ENCODE results near the gene ARF4. TPM values are rescaled to one million over a fixed set of nuclear protein-coding genes. Genes with fewer than 3 reads are reported as not detected.

Gene ARF4
- total RNA-seq, 1 experiment from 2014 or later: 112 TPM

DNA sequence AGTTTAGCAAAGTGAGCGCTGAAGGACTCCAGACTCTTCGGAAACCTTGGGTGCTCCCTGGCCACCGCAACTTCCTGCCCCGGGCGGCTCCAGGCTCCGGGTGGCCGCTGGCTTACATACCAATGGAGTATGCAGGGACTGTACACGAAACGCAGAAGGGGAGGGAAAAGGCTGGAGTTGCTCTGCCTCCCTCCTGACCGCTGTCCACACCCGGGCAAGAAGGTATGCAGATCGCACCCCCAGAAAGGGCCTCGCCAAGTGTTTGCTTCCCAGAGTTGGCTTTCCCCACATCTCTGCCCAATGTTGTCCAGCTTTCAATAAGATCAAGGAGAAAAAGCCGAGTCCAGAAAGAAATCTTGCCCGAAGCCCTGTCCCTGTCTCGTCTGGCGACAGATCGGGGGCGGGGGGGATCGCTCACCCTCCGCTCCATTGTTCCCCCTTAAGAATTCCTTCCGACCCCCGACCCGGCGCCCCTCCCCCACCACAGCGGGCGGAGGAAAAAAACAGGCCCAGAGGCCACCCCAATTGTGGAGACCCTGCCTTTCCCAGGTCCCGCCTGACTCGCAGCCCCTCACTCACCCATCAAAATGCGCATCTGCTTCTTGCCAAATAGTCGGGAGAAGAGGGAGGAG lies 533 bp downstream of the ARF4 start:
- Histone ChIP-seq H3K4me1 (ENCODE audit: control insufficient read depth in 1 of 2, insufficient read depth in 2 of 2, low read length in 2 of 2) (peaks cover 5 to 17% of the 10 kb centered on the region in 2 experiments; a peak in 3 of 4 replicates), H3K79me2 (ENCODE audit: insufficient read depth, low read length) (peaks cover 72% of the 10 kb centered on the region), H3K4me3 (replicated peaks in 1 of 2; ENCODE audit: low read depth in 1 of 2, low read length in 2 of 2) (peak overlapping the region; percentile 83 to 100), H3K9ac (ENCODE audit: low read length) (peak overlapping the region; percentile 83), H3K4me2 (ENCODE audit: low read length) (peak overlapping the region; percentile 76), H3K9me2 (ENCODE audit: insufficient read depth) (no peaks in the 10 kb centered on the region), H4K20me1 (ENCODE audit: insufficient read depth) (0 out of 2 replicates have a peak, but pooled peaks cover 8% of the 10 kb centered on the region), H3K27ac (ENCODE audit: low read depth, low read length) (peak overlapping the region; percentile 94), H3K36me3 (ENCODE audit: control insufficient read depth in 1 of 2, insufficient read depth in 2 of 2, low read length in 2 of 2) (peaks cover 0 to 3% of the 10 kb centered on the region in 2 experiments; a peak in 1 of 4 replicates), H3K27me3 (ENCODE audit: insufficient read depth, low read length) (no peaks in the 10 kb centered on the region), H2AFZ (ENCODE audit: low read depth, low read length, poor library complexity, severe bottlenecking) (no peak overlapping the region), H3K9me3 (ENCODE audit: control insufficient read depth in 1 of 2, insufficient read depth in 1 of 2, low read depth in 1 of 2, low read length in 2 of 2) (no peaks in the 10 kb centered on the region)
- DNase-seq (ENCODE audit: low read depth, low spot score): peak; percentile 36
- ChIA-PET CTCF (no interaction called here), POLR2A (interaction anchor here (0.7 to 1.9 kb wide), 2 partner anchors 159 to 199 kb away, joined by 4 read pairs; partner anchors contain the start of gene SLMAP), RAD21 (ENCODE audit: low non-redundant PET in 1 of 2, low total read pairs in 2 of 2, uncharacterized antibody in 2 of 2, unreplicated experiment in 2 of 2) (interaction anchor here in 1 of 2 experiments (1.6 kb wide), 1 partner anchor 199 kb away, joined by 4 read pairs; no protein-coding TSS in a partner anchor)
- peak; percentile 27; the same call in 1 of the 2 replicates for TF ChIP-seq POLR2AphosphoS5 (IDR thresholded peaks at IDR 0.05; ENCODE audit: low read depth, low read length)
- no peak for TF ChIP-seq ATF3 (IDR thresholded peaks at IDR 0.05)
- ATAC-seq: peak; percentile 26
- intact Hi-C loops (cut with micrococcal nuclease): loop anchor here (1.0 to 5.0 kb wide), 3 partner anchors 159 to 451 kb away; no protein-coding TSS in a partner anchor
- BruUV-seq (replicated peaks): TSS peak; percentile 56

- no peak overlapping the region for H3K9ac ChIP-seq (ENCODE audit: low read length)
- H3K36me3 ChIP-seq (ENCODE audit: control insufficient read depth in 1 of 2, insufficient read depth in 2 of 2, low read length in 2 of 2): peaks cover 0 to 2% of the 10 kb centered on the region in 2 experiments; a peak in 2 of 4 replicates
- H3K27me3 ChIP-seq (ENCODE audit: insufficient read depth, low read length): no peaks in the 10 kb centered on the region
- H4K20me1 ChIP-seq (ENCODE audit: insufficient read depth): 0 out of 2 replicates have a peak, but pooled peaks cover 8% of the 10 kb centered on the region
- ChIA-PET CTCF (no interaction called here), RAD21 (ENCODE audit: low non-redundant PET in 1 of 2, low total read pairs in 2 of 2, uncharacterized antibody in 2 of 2, unreplicated experiment in 2 of 2) (no interaction called here), POLR2A (no interaction called here)
- DNase-seq (ENCODE audit: low read depth, low spot score) (no peak), ATAC-seq (no peak)
- H3K4me2 ChIP-seq (ENCODE audit: low read length): no peak overlapping the region
- peaks cover 5 to 17% of the 10 kb centered on the region in 2 experiments; a peak in 3 of 4 replicates for H3K4me1 ChIP-seq (ENCODE audit: control insufficient read depth in 1 of 2, insufficient read depth in 2 of 2, low read length in 2 of 2)
- no peak overlapping the region for H2AFZ ChIP-seq (ENCODE audit: low read depth, low read length, poor library complexity, severe bottlenecking)
- no peaks in the 10 kb centered on the region for H3K9me3 ChIP-seq (ENCODE audit: control insufficient read depth in 1 of 2, insufficient read depth in 1 of 2, low read depth in 1 of 2, low read length in 2 of 2)
- H3K27ac ChIP-seq (ENCODE audit: low read depth, low read length): no peak overlapping the region
- H3K4me3 ChIP-seq (replicated peaks in 1 of 2; ENCODE audit: low read depth in 1 of 2, low read length in 2 of 2): no peak overlapping the region
- no TSS peak for BruUV-seq (replicated peaks)
- intact Hi-C loops (cut with micrococcal nuclease): no loop called here
- TF ChIP-seq CEBPB (IDR thresholded peaks at IDR 0.05; ENCODE audit: low read depth) (no peak), TCF7L2 (IDR thresholded peaks at IDR 0.05; ENCODE audit: borderline replicate concordance, extremely low read depth, insufficient read depth, insufficient read length) (no peak), YY1 (IDR thresholded peaks at IDR 0.05; ENCODE audit: extremely low read depth, insufficient replicate concordance, low read depth, low read length) (no peak), ZFX (IDR thresholded peaks at IDR 0.05) (no peak), EZH2 (IDR thresholded peaks at IDR 0.05) (no peak), SIN3A (IDR thresholded peaks at IDR 0.05; ENCODE audit: low read depth) (no peak), EZH2phosphoT487 (IDR thresholded peaks at IDR 0.05; ENCODE audit: borderline replicate concordance) (no peak), SRF (IDR thresholded peaks at IDR 0.05; ENCODE audit: low read depth) (no peak)
- peaks cover 91% of the 10 kb centered on the region for H3K79me2 ChIP-seq (ENCODE audit: insufficient read depth, low read length)
- no peaks in the 10 kb centered on the region for H3K9me2 ChIP-seq (ENCODE audit: insufficient read depth)
Measured at GRCh38 chr3:57594576-57594975, 2.6 kb downstream of the ARF4 start.
